ENCODE results near the gene ATXN2L.

DNA sequence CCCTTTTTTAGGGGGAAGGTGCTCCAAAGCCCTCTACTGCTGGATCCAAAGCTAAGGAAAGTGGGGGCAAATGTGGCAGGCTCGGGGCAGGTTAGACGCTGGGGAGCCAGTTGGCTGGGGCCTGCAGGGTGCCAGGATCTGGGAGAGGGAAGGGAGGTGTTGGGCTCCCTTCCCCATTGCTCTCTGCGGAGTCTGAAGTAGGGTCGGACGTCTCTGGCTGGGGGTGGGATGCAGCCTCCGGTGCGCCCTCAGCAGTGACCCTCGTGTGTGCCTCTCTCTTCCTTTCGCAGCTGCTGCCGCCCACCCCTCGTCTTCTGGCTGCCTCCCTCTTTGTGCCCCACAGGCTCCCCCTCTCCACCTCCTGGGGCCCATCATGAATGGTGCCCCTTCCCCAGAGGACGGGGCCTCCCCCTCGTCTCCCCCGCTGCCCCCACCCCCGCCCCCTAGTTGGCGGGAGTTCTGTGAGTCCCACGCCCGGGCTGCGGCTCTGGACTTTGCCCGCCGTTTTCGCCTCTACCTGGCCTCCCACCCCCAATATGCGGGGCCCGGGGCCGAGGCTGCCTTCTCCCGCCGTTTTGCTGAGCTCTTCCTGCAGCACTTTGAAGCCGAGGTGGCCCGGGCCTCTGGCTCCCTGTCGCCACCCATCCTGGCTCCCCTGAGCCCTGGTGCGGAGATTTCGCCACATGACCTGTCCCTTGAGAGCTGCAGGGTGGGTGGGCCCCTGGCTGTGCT is 43.1 kb downstream of the ATXN2L start:
- TF ChIP-seq, protein P1, sequence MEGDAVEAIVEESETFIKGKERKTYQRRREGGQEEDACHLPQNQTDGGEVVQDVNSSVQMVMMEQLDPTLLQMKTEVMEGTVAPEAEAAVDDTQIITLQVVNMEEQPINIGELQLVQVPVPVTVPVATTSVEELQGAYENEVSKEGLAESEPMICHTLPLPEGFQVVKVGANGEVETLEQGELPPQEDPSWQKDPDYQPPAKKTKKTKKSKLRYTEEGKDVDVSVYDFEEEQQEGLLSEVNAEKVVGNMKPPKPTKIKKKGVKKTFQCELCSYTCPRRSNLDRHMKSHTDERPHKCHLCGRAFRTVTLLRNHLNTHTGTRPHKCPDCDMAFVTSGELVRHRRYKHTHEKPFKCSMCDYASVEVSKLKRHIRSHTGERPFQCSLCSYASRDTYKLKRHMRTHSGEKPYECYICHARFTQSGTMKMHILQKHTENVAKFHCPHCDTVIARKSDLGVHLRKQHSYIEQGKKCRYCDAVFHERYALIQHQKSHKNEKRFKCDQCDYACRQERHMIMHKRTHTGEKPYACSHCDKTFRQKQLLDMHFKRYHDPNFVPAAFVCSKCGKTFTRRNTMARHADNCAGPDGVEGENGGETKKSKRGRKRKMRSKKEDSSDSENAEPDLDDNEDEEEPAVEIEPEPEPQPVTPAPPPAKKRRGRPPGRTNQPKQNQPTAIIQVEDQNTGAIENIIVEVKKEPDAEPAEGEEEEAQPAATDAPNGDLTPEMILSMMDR (IDR thresholded peaks at IDR 0.05; ENCODE audit: poor library complexity): no peak
- no peak for TF ChIP-seq EZH2 (IDR thresholded peaks at IDR 0.05; ENCODE audit: borderline replicate concordance)
